Suprapubic skin (tissue), 4 donors: ENCODE data around the gene ZMYND11. TPM values are rescaled to one million over a fixed set of nuclear protein-coding genes. Genes with fewer than 3 reads are reported as not detected.

ENCODE experiments used
- DNase-seq, 2 donors: peaks; one replicate each; pipeline ENCODE4 v3.0.0-alpha.2; 2019; ENCODE audit warnings: low spot score in 2 of 2
- H3K27ac ChIP-seq: fragments of 200-600 bp; sonication (generic); one replicate; pipeline ENCODE4 v1.5.1; 2019
- H3K27me3 ChIP-seq: fragments of 200-600 bp; sonication (generic); one replicate; pipeline ENCODE4 v1.5.1; 2019
- H3K36me3 ChIP-seq: fragments of 200-600 bp; sonication (generic); one replicate; pipeline ENCODE4 v1.5.1; 2019
- H3K4me1 ChIP-seq: fragments of 200-600 bp; sonication (generic); one replicate; pipeline ENCODE4 v1.5.1; 2019
- H3K4me3 ChIP-seq: fragments of 200-600 bp; sonication (generic); one replicate; pipeline ENCODE4 v1.5.1; 2019; ENCODE audit warnings: mild to moderate bottlenecking
- H3K9me3 ChIP-seq: fragments of 200-600 bp; sonication (generic); one replicate; pipeline ENCODE4 v1.5.1; 2019
- EP300 ChIP-seq: sonication (generic); formaldehyde crosslinking; IDR thresholded peaks from one replicate; pipeline ENCODE4 v1.6.1; 2017; ENCODE audit warnings: antibody characterized with exemption
- POLR2A ChIP-seq, 2 donors: fragments of 450-650 bp; IDR thresholded peaks; one replicate each; pipeline ENCODE4 v1.6.1; 2017; ENCODE audit warnings: antibody characterized with exemption in 2 of 2, mild to moderate bottlenecking in 2 of 2, moderate library complexity in 2 of 2
- POLR2AphosphoS5 ChIP-seq, 3 donors: sonication (generic); formaldehyde crosslinking; IDR thresholded peaks; one replicate each; pipeline ENCODE4 v1.6.1; 2017; ENCODE audit warnings: antibody characterized with exemption in 3 of 3
- WGBS: methylation state at CpG from one replicate; pipeline ENCODE4 v1.1.5; 2018; 5-methylcytosine and 5-hydroxymethylcytosine counted together
- total RNA-seq, 4 donors: library from RNA; depleted of rRNA; stranded (reverse); fragments of >200 nt; gene quantifications; one replicate each; pipeline ENCODE4 v1.1.0, GENCODE V29; 2016
- TF ChIP-seq, protein P1 (sequence below), 2 donors: fragments of 200-600 bp in 1 of 2; fragments of 450-650 bp in 1 of 2; sonication (generic) in 1 of 2; IDR thresholded peaks; one replicate each; pipeline ENCODE4 v1.5.1; 2016 to 2019; ENCODE audit warnings: antibody characterized with exemption in 2 of 2, mild to moderate bottlenecking in 1 of 2, moderate library complexity in 1 of 2

The ZMYND11 gene
- total RNA-seq, 4 donors from 2014 or later = 35.4 to 66.6 (median 53.1) TPM

DNA sequence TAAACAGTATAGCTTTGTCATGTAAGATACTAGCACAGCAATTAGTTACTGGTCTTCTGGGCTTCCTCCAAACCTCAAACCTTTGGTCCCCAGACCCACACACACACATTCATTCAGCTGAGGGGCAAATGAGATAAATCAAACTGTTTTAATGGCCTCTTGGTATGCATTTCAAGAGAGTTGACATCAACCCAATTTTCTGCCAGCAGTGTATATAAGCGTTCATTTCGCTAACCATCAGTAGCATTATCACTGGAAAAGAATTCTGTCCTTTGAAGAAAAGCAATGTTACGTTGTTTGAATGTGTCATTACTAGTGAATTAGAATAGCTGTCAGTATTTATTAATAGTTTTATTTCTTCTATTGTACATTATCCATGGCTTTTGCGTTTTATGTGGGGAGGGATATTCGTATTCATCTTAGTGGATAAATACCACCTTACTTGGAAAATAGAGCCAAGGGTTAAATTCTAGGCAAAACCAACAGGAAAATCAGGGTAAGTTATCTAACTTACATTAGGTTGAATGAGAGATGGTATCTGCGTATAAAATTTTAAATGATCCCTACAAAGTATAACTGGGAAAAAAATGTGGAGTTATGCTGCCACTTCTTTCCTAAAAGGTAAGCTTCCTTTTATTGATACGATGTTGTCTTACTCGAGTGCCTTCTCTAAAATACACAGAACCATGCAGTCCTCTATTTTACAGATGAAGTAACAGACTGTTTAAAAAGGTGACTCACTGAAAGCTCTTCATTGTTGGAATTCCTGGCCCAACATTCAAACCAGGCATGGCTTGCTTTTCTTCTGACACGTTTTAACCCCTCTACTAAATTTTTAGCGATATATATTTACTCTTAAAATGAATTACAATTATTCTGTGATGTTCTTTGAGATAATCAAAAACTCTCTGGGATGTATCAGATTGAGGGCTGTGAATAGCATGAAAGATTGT is 2.0 kb upstream of the ZMYND11 start:
- Histone ChIP-seq H3K27me3 (no peaks in the 10 kb centered on the region), H3K36me3 (no peaks in the 10 kb centered on the region), H3K9me3 (no peaks in the 10 kb centered on the region), H3K4me1 (peaks cover 31% of the 10 kb centered on the region), H3K27ac (no peak overlapping the region), H3K4me3 (peak overlapping the region; percentile 92)
- DNase-seq = no peak
- TF ChIP-seq POLR2A (IDR thresholded peaks at IDR 0.05) (no peak), POLR2AphosphoS5 (IDR thresholded peaks at IDR 0.05) (no peak), EP300 (no peak)
- TF ChIP-seq, protein P1, sequence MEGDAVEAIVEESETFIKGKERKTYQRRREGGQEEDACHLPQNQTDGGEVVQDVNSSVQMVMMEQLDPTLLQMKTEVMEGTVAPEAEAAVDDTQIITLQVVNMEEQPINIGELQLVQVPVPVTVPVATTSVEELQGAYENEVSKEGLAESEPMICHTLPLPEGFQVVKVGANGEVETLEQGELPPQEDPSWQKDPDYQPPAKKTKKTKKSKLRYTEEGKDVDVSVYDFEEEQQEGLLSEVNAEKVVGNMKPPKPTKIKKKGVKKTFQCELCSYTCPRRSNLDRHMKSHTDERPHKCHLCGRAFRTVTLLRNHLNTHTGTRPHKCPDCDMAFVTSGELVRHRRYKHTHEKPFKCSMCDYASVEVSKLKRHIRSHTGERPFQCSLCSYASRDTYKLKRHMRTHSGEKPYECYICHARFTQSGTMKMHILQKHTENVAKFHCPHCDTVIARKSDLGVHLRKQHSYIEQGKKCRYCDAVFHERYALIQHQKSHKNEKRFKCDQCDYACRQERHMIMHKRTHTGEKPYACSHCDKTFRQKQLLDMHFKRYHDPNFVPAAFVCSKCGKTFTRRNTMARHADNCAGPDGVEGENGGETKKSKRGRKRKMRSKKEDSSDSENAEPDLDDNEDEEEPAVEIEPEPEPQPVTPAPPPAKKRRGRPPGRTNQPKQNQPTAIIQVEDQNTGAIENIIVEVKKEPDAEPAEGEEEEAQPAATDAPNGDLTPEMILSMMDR (IDR thresholded peaks at IDR 0.05) = no peak
- WGBS = 65% methylated on average over 10 of the region's 10 CpGs

DNA sequence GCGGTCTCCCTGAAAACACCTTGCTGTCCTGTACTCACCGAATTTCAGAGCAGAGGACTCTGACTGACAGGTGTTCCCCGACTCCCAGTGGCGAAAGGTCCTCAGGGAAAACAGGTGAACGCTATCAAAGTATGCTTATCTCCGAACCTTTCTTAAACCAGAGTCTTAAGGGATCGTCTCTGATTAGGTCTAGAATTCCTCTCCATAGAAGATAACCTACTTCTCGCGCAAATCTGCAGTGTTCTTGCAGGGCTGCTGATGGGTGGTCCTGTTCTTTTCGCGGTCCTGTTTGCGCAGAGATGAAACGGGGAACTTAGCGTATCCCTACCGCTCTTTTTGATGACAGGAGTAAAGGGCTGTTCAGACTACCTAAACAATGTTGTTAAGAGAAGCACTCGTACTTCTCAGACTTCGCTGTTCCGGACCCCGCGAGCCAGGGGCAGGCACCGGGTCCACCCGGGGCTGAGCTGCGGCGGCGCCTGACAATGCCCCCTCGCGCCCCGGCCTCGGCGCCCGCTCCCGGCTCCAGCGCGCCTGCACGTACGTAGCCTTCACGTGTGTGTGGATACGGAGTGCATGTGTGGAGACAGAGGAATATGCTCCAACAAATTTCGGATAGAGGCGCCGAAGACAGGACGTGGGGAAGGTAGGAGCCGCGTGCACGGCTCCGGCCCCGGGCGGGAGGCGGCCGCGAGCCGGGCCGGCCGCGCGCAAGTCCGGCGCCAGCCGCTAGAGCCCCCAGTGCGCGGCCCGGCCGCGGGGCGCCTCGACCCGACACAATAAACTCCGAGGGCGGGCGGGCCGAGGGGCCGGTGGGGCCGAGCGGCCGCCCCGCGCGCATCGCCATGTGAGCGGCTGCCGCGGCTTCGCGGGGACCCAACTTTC is 766 bp upstream of the ZMYND11 start:
- peak overlapping the region; percentile 99 for H3K27ac ChIP-seq
- H3K4me1 ChIP-seq = peaks cover 32% of the 10 kb centered on the region
- H3K36me3 ChIP-seq = no peaks in the 10 kb centered on the region
- WGBS = 1% methylated on average over 15 of the region's 84 CpGs
- no peak for DNase-seq
- TF ChIP-seq, protein P1 (IDR thresholded peaks at IDR 0.05) = no peak
- TF ChIP-seq EP300 (no peak), POLR2A (IDR thresholded peaks at IDR 0.05) (no peak), POLR2AphosphoS5 (IDR thresholded peaks at IDR 0.05) (no peak)
- H3K4me3 ChIP-seq = peak overlapping the region; percentile 92
- H3K9me3 ChIP-seq = no peaks in the 10 kb centered on the region
- H3K27me3 ChIP-seq = no peaks in the 10 kb centered on the region

DNA sequence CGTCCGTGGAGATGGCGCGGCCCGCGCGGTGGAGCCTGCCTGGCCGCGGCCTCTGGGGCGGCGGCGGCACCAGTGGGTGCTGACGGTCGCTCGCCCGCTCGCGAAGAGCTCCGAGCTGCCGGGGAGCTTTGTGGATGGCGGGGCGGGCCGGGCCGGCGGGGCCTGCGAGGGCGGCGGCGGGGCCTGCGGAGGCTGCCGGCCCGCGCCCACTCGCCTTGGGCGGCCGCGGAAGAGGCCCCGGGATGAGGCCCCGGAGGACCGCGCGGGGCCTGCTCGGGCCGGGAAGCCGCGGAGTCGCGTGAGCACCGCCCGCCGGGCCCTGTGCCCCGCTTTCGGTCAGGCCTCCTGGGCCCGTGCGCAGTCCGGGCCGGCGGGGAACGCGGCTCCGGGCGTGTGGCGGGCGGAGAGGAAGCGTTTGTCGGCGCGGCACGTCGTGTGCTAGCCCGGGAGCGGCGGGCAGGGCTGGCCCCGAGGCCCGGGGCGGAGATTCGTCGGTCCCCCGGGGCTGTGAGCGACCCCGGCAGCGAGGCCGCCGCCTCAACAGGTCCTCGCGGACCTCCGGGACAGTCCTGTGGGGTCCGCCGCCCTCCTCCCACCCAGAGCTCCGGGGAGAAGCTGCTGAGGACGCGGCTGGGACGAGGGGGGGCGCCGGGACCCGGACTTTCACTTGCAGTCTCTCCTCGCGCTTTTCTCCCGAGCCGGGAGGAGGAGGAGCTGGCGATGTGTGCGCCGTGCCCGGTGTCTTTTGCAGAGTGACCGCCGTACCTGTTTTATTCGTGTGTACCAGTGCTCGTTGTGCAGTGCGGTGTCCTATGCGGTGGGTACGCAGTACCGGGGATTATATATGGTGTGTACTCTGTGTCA is 578 bp downstream of the ZMYND11 start:
- Histone ChIP-seq H3K9me3 (no peaks in the 10 kb centered on the region), H3K4me3 (peak overlapping the region; percentile 92), H3K36me3 (no peaks in the 10 kb centered on the region), H3K27me3 (no peaks in the 10 kb centered on the region), H3K27ac (peak overlapping the region; percentile 99), H3K4me1 (peaks cover 41% of the 10 kb centered on the region)
- TF ChIP-seq, protein P1 (IDR thresholded peaks at IDR 0.05) = no peak
- TF ChIP-seq POLR2A (IDR thresholded peaks at IDR 0.05) = peak in 1 of 2 donors; percentile 36
- WGBS = under 1% methylated on average over 19 of the region's 112 CpGs
- DNase-seq = peak; percentile 81 to 90

DNA sequence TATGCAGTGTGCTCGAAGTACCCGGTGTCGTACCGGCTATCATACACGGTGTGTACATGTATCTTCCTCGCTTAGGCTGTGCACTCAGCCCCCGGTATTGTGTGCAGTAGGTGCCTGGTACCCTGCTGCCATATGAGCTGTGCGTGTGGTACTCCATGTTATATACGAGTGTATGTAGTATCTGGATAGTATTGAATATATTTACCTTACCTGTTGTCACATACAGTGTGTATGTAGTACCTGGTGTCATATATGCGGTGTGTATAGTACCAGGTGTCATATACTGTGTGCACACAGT is 1.2 kb downstream of the ZMYND11 start:
- TF ChIP-seq POLR2A (IDR thresholded peaks at IDR 0.05) (no peak), POLR2AphosphoS5 (IDR thresholded peaks at IDR 0.05) (no peak), EP300 (no peak)
- TF ChIP-seq, protein P1 (IDR thresholded peaks at IDR 0.05) = no peak
- peak overlapping the region; percentile 92 for H3K4me3 ChIP-seq
- WGBS = 6% methylated on average over 10 of the region's 10 CpGs
- H3K27ac ChIP-seq = peak overlapping the region; percentile 99
- no peak for DNase-seq
- H3K36me3 ChIP-seq = no peaks in the 10 kb centered on the region
- peaks cover 41% of the 10 kb centered on the region for H3K4me1 ChIP-seq
- no peaks in the 10 kb centered on the region for H3K9me3 ChIP-seq
- no peaks in the 10 kb centered on the region for H3K27me3 ChIP-seq
